HG03565 (cell line): ENCODE data around the gene CXCL10.
A peak's percentile ranks its signal among the peaks of the same experiment; 100 is the strongest.
"Not testable (repeated sequence)": the region's sequence is repeated elsewhere in the genome, so short reads cannot be mapped to it uniquely, and the experiment has no call there.

Source experiments
- ATAC-seq: cut with Tn5 transposase; IDR thresholded peaks from one replicate; pipeline ENCODE4 v1.9.1; 2021; ENCODE audit warnings: mild to moderate bottlenecking, moderate library complexity; ENCODE audit not compliant: unreplicated experiment

The CXCL10 gene

GRCh38 chr4:76023389-76023788 is at the start of gene CXCL10:
TSS of gene CXCL10 (minus strand) at chr4:76023497. CDS start at chr4:76023431, 66 bp downstream.
- no peak for ATAC-seq

- ATAC-seq = no peak
These were observed 49.5 kb upstream of the CXCL10 start for GRCh38 chr4:76072760-76073159.

GRCh38 chr4:76067652-76068286 is 44.5 kb upstream of the CXCL10 start:
- peak; percentile 64 for ATAC-seq

GRCh38 chr4:76066546-76066945 is 43.2 kb upstream of the CXCL10 start:
- ATAC-seq = no peak

GRCh38 chr4:76061982-76062381 is 38.7 kb upstream of the CXCL10 start:
- ATAC-seq = peak; percentile 67

GRCh38 chr4:76061421-76061820 is 38.1 kb upstream of the CXCL10 start:
- no peak for ATAC-seq

- no peak for ATAC-seq
These were observed 37.2 kb upstream of the CXCL10 start for GRCh38 chr4:76060506-76060905.

GRCh38 chr4:76059750-76060149 is 36.5 kb upstream of the CXCL10 start:
- no peak for ATAC-seq

- no peak for ATAC-seq
These were observed 35.7 kb upstream of the CXCL10 start for GRCh38 chr4:76058888-76059426.

GRCh38 chr4:76058302-76058701 is 35.0 kb upstream of the CXCL10 start:
- ATAC-seq = peak; percentile 40

- no peak for ATAC-seq
These were observed 32.1 kb upstream of the CXCL10 start for GRCh38 chr4:76055421-76055820.

- peak; percentile 94 for ATAC-seq
These were observed 31.7 kb upstream of the CXCL10 start for GRCh38 chr4:76055016-76055415.

GRCh38 chr4:76053730-76054129 is 30.4 kb upstream of the CXCL10 start:
- ATAC-seq = no peak

- ATAC-seq = not testable (repeated sequence)
These were observed 27.3 kb upstream of the CXCL10 start for GRCh38 chr4:76050560-76051050.

GRCh38 chr4:76049860-76050416 is 26.6 kb upstream of the CXCL10 start:
- ATAC-seq = not testable (repeated sequence)

GRCh38 chr4:76044686-76045085 is 21.4 kb upstream of the CXCL10 start:
- not testable (repeated sequence) for ATAC-seq

- ATAC-seq = not testable (repeated sequence)
These were observed 20.0 kb upstream of the CXCL10 start for GRCh38 chr4:76043306-76043705.

- not testable (repeated sequence) for ATAC-seq
These were observed 19.1 kb upstream of the CXCL10 start for GRCh38 chr4:76042241-76042998.

GRCh38 chr4:76036855-76037254 is 13.6 kb upstream of the CXCL10 start:
- ATAC-seq = no peak

- ATAC-seq = no peak
These were observed 12.6 kb upstream of the CXCL10 start, which contains the start of gene CXCL11 for GRCh38 chr4:76035799-76036380. TSS of gene CXCL11 (minus strand) at chr4:76036070. CDS start at chr4:76035987, 83 bp downstream.

- no peak for ATAC-seq
These were observed 11.8 kb upstream of the CXCL10 start for GRCh38 chr4:76035141-76035540.
